Measurements from ENCODE around the gene UBE2G1. TPM values are rescaled to one million over a fixed set of nuclear protein-coding genes. Genes with fewer than 3 reads are reported as not detected.

The UBE2G1 gene
- total and polyA plus RNA-seq, 2 of the 13 experiments (the other 11 are each of a cell fraction or from before 2014, with no cell fraction given) = 27.9 to 42.6 TPM

DNA sequence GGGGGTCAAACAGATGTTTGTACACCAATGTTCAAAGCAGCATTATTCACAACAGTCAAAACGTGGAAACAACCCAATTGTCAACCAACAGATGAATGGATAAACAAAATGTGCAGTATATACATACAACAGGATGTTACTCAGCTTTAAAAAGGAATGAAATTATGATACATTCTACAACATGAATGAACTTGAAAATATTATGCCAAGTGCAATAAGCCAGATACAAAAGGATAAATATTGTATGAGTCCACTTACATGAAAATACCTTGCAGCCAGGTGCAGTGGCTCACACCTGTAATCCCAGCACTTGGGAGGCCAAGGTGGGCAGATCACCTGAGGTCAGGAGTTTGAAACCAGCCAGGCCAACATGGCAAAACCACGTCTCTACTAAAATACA lies 39.9 kb downstream of the UBE2G1 start:
- Histone ChIP-seq H3K9me3 (ENCODE audit: low read length) (no peaks in the 10 kb centered on the region), H3K27ac (ENCODE audit: extremely low read length, insufficient read depth, low read length) (no peak overlapping the region), H4K20me1 (ENCODE audit: insufficient read depth, low read length) (peaks cover 32% of the 10 kb centered on the region), H2AFZ (ENCODE audit: low read length) (no peak overlapping the region), H3K9ac (ENCODE audit: insufficient read depth, low read depth, low read length) (no peak overlapping the region), H3K36me3 (replicated peaks in 1 of 2; ENCODE audit: control insufficient read depth in 1 of 2, insufficient read depth in 2 of 2, low read length in 2 of 2) (no peaks in the 10 kb centered on the region), H3K79me2 (ENCODE audit: insufficient read depth, low read length) (peaks cover 87% of the 10 kb centered on the region), H3K4me3 (replicated peaks in 1 of 3; ENCODE audit: insufficient read depth in 1 of 3, low read depth in 2 of 3, low read length in 3 of 3) (no peak overlapping the region), H3K4me2 (ENCODE audit: low read depth, low read length) (no peak overlapping the region), H3K4me1 (ENCODE audit: insufficient read depth, low read length) (peaks cover 15% of the 10 kb centered on the region), H3K27me3 (ENCODE audit: control insufficient read depth in 1 of 2, insufficient read depth in 2 of 2, low read length in 2 of 2) (no peaks in the 10 kb centered on the region)
- no TSS peak for BruUV-seq (replicated peaks)
- no peak for DNase-seq (ENCODE audit: low spot score)
- FAIRE-seq = no peak
- CTCF ChIA-PET (ENCODE audit: low intra/inter-chr PET ratio, low total read pairs) = no interaction called here
- intact Hi-C loops (cut with micrococcal nuclease; ENCODE audit: unreplicated experiment) = no loop called here
- TF ChIP-seq GZF1 (CRISPR knock-in tag; IDR thresholded peaks at IDR 0.05) (no peak), RBAK (CRISPR knock-in tag; IDR thresholded peaks at IDR 0.05) (no peak), ZBTB20 (CRISPR knock-in tag; IDR thresholded peaks at IDR 0.05; ENCODE audit: borderline replicate concordance, low read depth) (no peak), ZNF224 (CRISPR knock-in tag; IDR thresholded peaks at IDR 0.05) (no peak), STAT5B (CRISPR knock-in tag; IDR thresholded peaks at IDR 0.05) (no peak), MAFG (CRISPR knock-in tag; IDR thresholded peaks at IDR 0.05) (no peak), ZNF24 (IDR thresholded peaks at IDR 0.05) (no peak), POLR2A (IDR thresholded peaks at IDR 0.05; ENCODE audit: insufficient read depth in 1 of 2, low read depth in 2 of 2, low read length in 2 of 2) (no peak), KLF11 (CRISPR knock-in tag; IDR thresholded peaks at IDR 0.05) (no peak), MXD1 (CRISPR knock-in tag; IDR thresholded peaks at IDR 0.05) (no peak), MZF1 (CRISPR knock-in tag; IDR thresholded peaks at IDR 0.05; ENCODE audit: borderline replicate concordance) (no peak), MAFK (conservative IDR thresholded peaks at IDR 0.05 in 1 of 2, IDR thresholded peaks at IDR 0.05 in 1 of 2; ENCODE audit: low read length in 2 of 2) (no peak), ZNF205 (CRISPR knock-in tag; IDR thresholded peaks at IDR 0.05) (no peak), PITX1 (CRISPR knock-in tag; IDR thresholded peaks at IDR 0.05) (no peak), TEAD3 (CRISPR knock-in tag; optimal IDR thresholded peaks at IDR 0.05; ENCODE audit: borderline replicate concordance) (no peak), ZNF589 (CRISPR knock-in tag; conservative IDR thresholded peaks at IDR 0.05) (no peak), RBM39 (IDR thresholded peaks at IDR 0.05; ENCODE audit: low read depth, low read length, poor library complexity, severe bottlenecking) (no peak), BCLAF1 (IDR thresholded peaks at IDR 0.05) (no peak), SMAD9 (CRISPR knock-in tag; IDR thresholded peaks at IDR 0.05) (no peak)
- TF ChIP-seq, protein P1, sequence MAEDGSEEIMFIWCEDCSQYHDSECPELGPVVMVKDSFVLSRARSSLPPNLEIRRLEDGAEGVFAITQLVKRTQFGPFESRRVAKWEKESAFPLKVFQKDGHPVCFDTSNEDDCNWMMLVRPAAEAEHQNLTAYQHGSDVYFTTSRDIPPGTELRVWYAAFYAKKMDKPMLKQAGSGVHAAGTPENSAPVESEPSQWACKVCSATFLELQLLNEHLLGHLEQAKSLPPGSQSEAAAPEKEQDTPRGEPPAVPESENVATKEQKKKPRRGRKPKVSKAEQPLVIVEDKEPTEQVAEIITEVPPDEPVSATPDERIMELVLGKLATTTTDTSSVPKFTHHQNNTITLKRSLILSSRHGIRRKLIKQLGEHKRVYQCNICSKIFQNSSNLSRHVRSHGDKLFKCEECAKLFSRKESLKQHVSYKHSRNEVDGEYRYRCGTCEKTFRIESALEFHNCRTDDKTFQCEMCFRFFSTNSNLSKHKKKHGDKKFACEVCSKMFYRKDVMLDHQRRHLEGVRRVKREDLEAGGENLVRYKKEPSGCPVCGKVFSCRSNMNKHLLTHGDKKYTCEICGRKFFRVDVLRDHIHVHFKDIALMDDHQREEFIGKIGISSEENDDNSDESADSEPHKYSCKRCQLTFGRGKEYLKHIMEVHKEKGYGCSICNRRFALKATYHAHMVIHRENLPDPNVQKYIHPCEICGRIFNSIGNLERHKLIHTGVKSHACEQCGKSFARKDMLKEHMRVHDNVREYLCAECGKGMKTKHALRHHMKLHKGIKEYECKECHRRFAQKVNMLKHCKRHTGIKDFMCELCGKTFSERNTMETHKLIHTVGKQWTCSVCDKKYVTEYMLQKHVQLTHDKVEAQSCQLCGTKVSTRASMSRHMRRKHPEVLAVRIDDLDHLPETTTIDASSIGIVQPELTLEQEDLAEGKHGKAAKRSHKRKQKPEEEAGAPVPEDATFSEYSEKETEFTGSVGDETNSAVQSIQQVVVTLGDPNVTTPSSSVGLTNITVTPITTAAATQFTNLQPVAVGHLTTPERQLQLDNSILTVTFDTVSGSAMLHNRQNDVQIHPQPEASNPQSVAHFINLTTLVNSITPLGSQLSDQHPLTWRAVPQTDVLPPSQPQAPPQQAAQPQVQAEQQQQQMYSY (CRISPR knock-in tag; IDR thresholded peaks at IDR 0.05) = no peak
- in situ Hi-C loops (cut with HindIII; ENCODE audit: extremely low pct_ligation_motif_present, low pct_unique_long_range_greater_than_20kb) = no loop called here
- 97% methylated on average over 1 of the region's 2 CpGs for WGBS (ENCODE audit: low lambda C conversion rate)
- POLR2A ChIA-PET = no interaction called here
- no peak for ATAC-seq

All from HepG2 (cell line).